Right lobe of liver (tissue), 4 donors: ENCODE data around the gene KDM4B.

Source experiments
- CTCF ChIP-seq, 4 donors: fragments of 200-600 bp in 3 of 4; fragments of 450-650 bp in 1 of 4; IDR thresholded peaks; one replicate each; pipeline versions ENCODE4 v1.5.1 to v1.8.0; 2016 to 2022; ENCODE audit warnings: antibody characterized with exemption in 4 of 4, mild to moderate bottlenecking in 2 of 4
- POLR2A ChIP-seq: fragments of 450-650 bp; IDR thresholded peaks from one replicate; pipeline ENCODE4 v1.6.1; 2017; ENCODE audit warnings: antibody characterized with exemption, mild to moderate bottlenecking
- donor health status: DM: no; HTN: no; CAD: no.
- donor health status: DM: no; HTN: no; CAD: no.
- donor health status: DM: no; HTN: yes; CAD: no.

- TF ChIP-seq POLR2A (no peak), CTCF (IDR thresholded peaks at IDR 0.05) (no peak)
Observed at GRCh38 chr19:4996701-4997100, 27.8 kb downstream of the KDM4B start.
